ENCODE measurements around the gene ARF4.

The ARF4 gene

DNA sequence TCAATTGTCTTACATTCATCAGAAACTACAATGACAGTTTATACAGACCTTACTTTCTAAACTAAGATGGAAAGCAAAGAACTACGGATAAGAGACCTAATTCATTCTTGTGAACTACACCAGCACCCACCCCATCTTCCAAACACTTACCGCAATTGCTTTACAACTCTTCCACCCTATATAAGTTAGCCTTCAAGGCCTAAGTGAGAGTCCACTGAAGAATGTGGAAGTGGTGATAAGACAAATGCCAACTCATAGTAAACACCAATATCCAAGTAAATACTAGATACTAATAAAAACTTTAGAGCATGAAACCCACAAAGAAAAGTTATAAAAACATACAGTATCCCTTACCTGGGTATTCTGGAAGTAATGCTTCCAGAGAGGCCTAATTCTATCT, 13.6 kb downstream of the ARF4 start:
- Histone ChIP-seq H3K36me3 (ENCODE audit: control insufficient read depth, low read length) (peaks cover 53% of the 10 kb centered on the region), H3K27ac (ENCODE audit: low read depth, low read length) (no peak overlapping the region), H3K27me3 (ENCODE audit: control insufficient read depth, low read length) (no peaks in the 10 kb centered on the region), H3K9me3 (ENCODE audit: control insufficient read depth, insufficient read depth, low read length) (no peaks in the 10 kb centered on the region), H3F3A (ENCODE audit: control insufficient read depth, insufficient read depth) (no peaks in the 10 kb centered on the region), H4K20me1 (ENCODE audit: control insufficient read depth, insufficient read depth, low read depth, low read length) (peaks cover 9% of the 10 kb centered on the region; the same call in 1 of the 2 replicates), H3K4me3 (ENCODE audit: low read length) (no peak overlapping the region), H3K4me1 (ENCODE audit: control insufficient read depth, low read length) (peaks cover 25% of the 10 kb centered on the region), H3K4me2 (ENCODE audit: low read length) (no peak overlapping the region), H3K9me2 (replicated peaks; ENCODE audit: control insufficient read depth, low read length) (no peaks in the 10 kb centered on the region), H3K79me2 (ENCODE audit: control insufficient read depth, low read length) (peaks cover 90% of the 10 kb centered on the region)
- TF ChIP-seq, protein P1, sequence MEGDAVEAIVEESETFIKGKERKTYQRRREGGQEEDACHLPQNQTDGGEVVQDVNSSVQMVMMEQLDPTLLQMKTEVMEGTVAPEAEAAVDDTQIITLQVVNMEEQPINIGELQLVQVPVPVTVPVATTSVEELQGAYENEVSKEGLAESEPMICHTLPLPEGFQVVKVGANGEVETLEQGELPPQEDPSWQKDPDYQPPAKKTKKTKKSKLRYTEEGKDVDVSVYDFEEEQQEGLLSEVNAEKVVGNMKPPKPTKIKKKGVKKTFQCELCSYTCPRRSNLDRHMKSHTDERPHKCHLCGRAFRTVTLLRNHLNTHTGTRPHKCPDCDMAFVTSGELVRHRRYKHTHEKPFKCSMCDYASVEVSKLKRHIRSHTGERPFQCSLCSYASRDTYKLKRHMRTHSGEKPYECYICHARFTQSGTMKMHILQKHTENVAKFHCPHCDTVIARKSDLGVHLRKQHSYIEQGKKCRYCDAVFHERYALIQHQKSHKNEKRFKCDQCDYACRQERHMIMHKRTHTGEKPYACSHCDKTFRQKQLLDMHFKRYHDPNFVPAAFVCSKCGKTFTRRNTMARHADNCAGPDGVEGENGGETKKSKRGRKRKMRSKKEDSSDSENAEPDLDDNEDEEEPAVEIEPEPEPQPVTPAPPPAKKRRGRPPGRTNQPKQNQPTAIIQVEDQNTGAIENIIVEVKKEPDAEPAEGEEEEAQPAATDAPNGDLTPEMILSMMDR (IDR thresholded peaks at IDR 0.05; ENCODE audit: low read depth, low read length, poor library complexity, severe bottlenecking): no peak
- TF ChIP-seq EZH2phosphoT487 (IDR thresholded peaks at IDR 0.05; ENCODE audit: borderline replicate concordance, low read length): no peak

DNA sequence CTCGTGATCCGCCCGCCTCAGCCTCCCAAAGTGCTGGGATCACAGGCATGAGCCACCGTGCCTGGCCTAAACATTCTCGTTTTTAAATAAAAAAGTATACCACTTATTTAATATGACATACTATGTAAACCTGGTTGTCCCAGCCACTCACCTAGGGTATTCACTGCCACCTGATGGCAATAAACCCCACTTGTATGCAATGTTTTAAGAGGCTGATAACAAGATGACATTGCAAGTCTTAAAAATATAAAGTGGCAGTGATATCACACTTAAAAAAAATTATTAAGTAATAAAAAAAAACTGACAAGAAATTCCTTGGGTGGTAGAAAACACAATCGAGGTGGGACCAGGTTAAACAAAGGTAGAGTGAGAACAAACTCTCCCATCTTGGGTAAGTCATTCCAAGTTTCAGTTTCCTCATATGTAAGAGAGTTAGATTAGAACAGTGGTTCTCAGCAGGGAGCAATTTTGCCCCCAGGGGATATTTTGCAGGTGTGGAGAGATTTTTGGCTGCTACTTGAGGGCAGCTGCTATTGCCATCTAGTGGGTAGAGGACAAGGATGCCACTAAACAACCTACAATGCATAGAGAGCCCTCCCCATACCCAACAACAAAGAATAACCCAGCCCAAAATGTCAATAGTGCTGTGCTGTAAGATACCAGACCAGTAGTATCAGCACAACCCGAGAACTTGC, 14.5 kb downstream of the ARF4 start:
- Histone ChIP-seq H3K36me3 (ENCODE audit: control insufficient read depth, low read length) (peaks cover 53% of the 10 kb centered on the region), H3K4me3 (ENCODE audit: low read length) (no peak overlapping the region), H3K9me2 (replicated peaks; ENCODE audit: control insufficient read depth, low read length) (no peaks in the 10 kb centered on the region), H3K27me3 (ENCODE audit: control insufficient read depth, low read length) (no peaks in the 10 kb centered on the region), H3K4me2 (ENCODE audit: low read length) (no peak overlapping the region), H3F3A (ENCODE audit: control insufficient read depth, insufficient read depth) (no peaks in the 10 kb centered on the region), H3K27ac (ENCODE audit: low read depth, low read length) (no peak overlapping the region), H3K9me3 (ENCODE audit: control insufficient read depth, insufficient read depth, low read length) (no peaks in the 10 kb centered on the region), H3K79me2 (ENCODE audit: control insufficient read depth, low read length) (peaks cover 85% of the 10 kb centered on the region), H4K20me1 (ENCODE audit: control insufficient read depth, insufficient read depth, low read depth, low read length) (peaks cover 4% of the 10 kb centered on the region; the same call in 1 of the 2 replicates), H3K4me1 (ENCODE audit: control insufficient read depth, low read length) (peaks cover 17% of the 10 kb centered on the region)
- TF ChIP-seq, protein P1 (IDR thresholded peaks at IDR 0.05; ENCODE audit: low read depth, low read length, poor library complexity, severe bottlenecking): peak; percentile 61
- no peak for TF ChIP-seq EZH2phosphoT487 (IDR thresholded peaks at IDR 0.05; ENCODE audit: borderline replicate concordance, low read length)

DNA sequence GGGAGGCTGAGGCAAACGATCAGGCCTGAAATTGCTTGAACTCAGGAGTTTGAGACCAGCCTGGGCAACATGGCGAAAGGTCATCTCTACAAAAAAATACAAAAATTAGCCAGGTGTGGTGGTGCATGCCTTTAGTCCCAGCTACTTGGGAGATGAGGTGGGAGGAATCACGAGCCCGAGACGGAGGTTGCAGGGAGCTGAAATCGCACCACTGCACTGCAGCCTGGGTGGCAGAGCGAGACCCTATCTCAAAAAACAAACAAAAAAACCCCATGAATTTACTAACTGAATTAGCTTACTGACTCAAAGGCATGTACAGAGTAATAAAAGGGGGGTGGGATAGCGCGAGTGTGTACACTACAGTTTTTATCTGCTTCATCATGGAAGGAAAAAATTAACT, 19.3 kb downstream of the ARF4 start:
- Histone ChIP-seq H3K4me3 (ENCODE audit: low read length) (no peak overlapping the region), H3K9me2 (replicated peaks; ENCODE audit: control insufficient read depth, low read length) (no peaks in the 10 kb centered on the region), H4K20me1 (ENCODE audit: control insufficient read depth, insufficient read depth, low read depth, low read length) (peaks cover 4% of the 10 kb centered on the region; the same call in 1 of the 2 replicates), H3K4me1 (ENCODE audit: control insufficient read depth, low read length) (peaks cover 4% of the 10 kb centered on the region), H3K79me2 (ENCODE audit: control insufficient read depth, low read length) (peaks cover 68% of the 10 kb centered on the region), H3K4me2 (ENCODE audit: low read length) (no peak overlapping the region), H3K9me3 (ENCODE audit: control insufficient read depth, insufficient read depth, low read length) (no peaks in the 10 kb centered on the region), H3K36me3 (ENCODE audit: control insufficient read depth, low read length) (peaks cover 80% of the 10 kb centered on the region), H3K27ac (ENCODE audit: low read depth, low read length) (no peak overlapping the region), H3K27me3 (ENCODE audit: control insufficient read depth, low read length) (no peaks in the 10 kb centered on the region), H3F3A (ENCODE audit: control insufficient read depth, insufficient read depth) (no peaks in the 10 kb centered on the region)
- TF ChIP-seq EZH2phosphoT487 (IDR thresholded peaks at IDR 0.05; ENCODE audit: borderline replicate concordance, low read length): no peak
- TF ChIP-seq, protein P1 (IDR thresholded peaks at IDR 0.05; ENCODE audit: low read depth, low read length, poor library complexity, severe bottlenecking): no peak
